Dermis blood vessel endothelial cell (primary cell): ENCODE data around the gene GGA2. TPM values are rescaled to one million over a fixed set of nuclear protein-coding genes. Genes with fewer than 3 reads are reported as not detected.
"Not testable (repeated sequence)": the region's sequence is repeated elsewhere in the genome, so short reads cannot be mapped to it uniquely, and the experiment has no call there.

Experiments
- DNase-seq: peaks from one replicate; pipeline ENCODE4 v3.0.0; 2010
- total RNA-seq: library from RNA; depleted of rRNA; stranded (reverse); fragments of >200 nt; gene quantifications from 2 replicates; pipeline ENCODE4 v1.2.3, GENCODE V29; 2014

GGA2 gene
- total RNA-seq, 1 donor from 2014 or later: 41.4 TPM

DNA sequence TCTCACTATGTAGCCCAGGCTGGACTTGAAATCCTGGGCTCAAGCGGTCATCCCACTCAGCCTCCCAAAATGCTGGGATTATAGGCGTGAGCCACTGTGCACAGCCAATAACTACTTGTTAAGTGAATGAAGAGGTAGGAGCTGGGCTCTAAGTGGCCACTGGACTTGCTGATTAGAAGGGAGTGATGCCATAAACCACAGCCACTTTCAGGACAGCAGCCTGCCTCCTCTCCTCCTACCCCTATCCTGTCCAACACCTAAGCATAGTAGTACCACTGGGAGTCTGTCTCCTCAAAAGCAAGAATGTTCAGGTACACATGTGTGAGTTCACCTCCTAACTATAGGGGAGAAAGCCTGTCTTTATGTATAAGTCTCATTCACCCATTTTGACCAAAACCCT lies 45.1 kb downstream of the GGA2 start:
- DNase-seq: no peak

GRCh38 chr16:23464196-23464595 lies 46.1 kb downstream of the GGA2 start:
- DNase-seq: no peak

GRCh38 chr16:23462994-23463393 lies 47.3 kb downstream of the GGA2 start:
- peak; percentile 61 for DNase-seq

GRCh38 chr16:23453338-23454052 lies 56.8 kb downstream of the GGA2 start:
- DNase-seq: no peak

GRCh38 chr16:23452572-23453337 lies 57.5 kb downstream of the GGA2 start, which contains the start of gene COG7:
COG7 (minus strand) TSS chr16:23453189; CDS start chr16:23452994, 195 bp downstream.
- DNase-seq: peak; percentile 93

GRCh38 chr16:23452221-23452571 lies 58.1 kb downstream of the GGA2 start:
- no peak for DNase-seq

DNA sequence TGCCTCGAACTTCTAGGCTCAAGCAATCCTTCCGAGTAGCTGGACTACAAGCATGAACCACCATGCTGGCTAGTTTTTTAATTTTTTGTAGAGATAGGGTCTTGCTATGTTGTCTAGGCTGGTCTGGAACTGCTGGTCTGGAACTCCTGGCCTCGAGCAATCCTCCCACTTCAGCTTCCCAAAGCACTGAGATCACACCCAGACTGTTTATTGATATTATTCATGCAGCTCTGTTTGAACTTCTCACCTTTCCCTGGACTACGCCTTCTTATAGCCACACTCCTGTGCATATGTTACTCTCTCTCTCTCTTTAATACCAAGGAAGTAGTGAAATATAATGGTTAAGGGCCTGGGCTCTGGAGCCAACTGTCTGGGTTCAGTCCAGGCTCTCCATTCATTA lies 61.9 kb downstream of the GGA2 start:
- DNase-seq: no peak

GRCh38 chr16:23437542-23437941 lies 72.8 kb downstream of the GGA2 start:
- DNase-seq: not testable (repeated sequence)

DNA sequence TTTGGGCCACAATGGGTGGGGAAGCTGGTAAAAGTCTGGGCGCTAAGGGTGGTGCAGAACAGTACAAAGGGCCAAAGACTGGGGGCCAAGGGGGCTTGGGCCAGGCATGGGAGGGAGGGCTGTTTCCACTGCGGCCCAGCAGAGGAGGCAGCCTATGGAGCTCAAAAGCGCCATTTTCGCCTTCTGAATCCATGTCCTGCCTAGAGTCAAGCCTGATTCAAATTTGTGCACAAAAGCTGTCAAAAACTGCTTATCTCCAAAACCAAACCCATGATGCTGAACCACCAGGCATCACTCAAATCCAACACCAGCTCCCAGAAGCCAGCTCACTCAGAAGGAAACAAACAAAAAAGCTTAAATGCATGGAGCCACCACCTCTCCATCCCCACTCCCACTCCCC lies 73.3 kb downstream of the GGA2 start:
- no peak for DNase-seq

DNA sequence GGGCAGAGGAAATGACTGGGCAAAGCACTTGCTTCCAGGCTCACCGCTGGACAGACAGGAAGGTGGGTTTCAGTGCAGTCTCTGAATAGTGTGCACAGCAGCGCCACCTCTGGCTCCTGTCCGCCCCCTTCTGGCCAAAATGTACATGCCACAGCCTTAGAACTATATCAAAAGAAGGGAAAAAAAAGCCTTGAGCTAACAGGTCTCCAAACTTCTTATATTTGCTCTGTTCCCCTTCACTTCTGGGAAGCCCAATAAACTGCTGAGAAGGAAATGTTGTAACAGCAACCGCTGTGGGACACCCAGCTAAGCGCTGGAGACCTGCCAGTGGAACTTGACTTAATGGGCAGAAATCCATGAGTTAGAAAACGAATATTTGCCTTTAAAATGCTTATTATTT lies 74.8 kb downstream of the GGA2 start:
- DNase-seq: peak; percentile 88

GRCh38 chr16:23434380-23434779 lies 75.9 kb downstream of the GGA2 start:
- DNase-seq: peak; percentile 90

GRCh38 chr16:23433261-23433920 lies 76.9 kb downstream of the GGA2 start:
- DNase-seq: no peak

- DNase-seq: peak; percentile 20
Measured at GRCh38 chr16:23432176-23433128, 77.8 kb downstream of the GGA2 start.

GRCh38 chr16:23428351-23428750 lies 81.9 kb downstream of the GGA2 start:
- no peak for DNase-seq

DNA sequence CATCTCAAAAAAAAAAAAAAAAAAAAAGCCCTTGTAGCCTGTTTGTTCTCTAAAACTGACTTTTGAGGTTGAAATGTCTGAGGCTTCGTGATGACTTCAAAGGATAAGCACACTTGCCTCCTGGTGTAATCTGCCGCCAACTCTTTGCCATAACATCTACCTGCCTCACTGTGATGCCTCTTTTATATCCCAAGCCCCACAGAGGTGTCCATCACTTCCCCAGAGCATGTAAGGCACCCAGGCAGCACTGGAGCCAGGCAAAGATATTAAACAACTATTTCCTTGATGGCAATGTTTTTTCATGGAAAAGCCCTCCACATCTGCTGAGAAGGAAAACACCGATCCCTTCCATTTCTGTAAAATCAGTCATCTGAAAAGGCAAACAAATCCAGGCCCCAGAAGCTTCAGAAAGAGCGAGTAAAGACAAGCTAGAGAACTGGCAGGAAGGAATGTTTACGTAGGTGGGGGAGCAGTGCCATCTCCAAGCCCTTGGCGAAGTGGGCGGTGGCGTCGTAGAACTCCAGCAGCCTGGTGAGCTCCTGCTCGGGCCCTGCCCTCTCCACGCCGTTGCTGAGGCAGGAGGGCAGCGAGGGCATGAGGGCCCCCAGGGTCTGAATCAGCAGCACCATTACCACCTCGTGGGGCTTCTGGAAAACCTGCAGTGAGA lies 85.9 kb downstream of the GGA2 start:
- DNase-seq: peak; percentile 51

GRCh38 chr16:23423496-23424049 lies 86.7 kb downstream of the GGA2 start:
- peak; percentile 99 for DNase-seq

GRCh38 chr16:23420011-23420410 lies 90.3 kb downstream of the GGA2 start:
- no peak for DNase-seq

DNA sequence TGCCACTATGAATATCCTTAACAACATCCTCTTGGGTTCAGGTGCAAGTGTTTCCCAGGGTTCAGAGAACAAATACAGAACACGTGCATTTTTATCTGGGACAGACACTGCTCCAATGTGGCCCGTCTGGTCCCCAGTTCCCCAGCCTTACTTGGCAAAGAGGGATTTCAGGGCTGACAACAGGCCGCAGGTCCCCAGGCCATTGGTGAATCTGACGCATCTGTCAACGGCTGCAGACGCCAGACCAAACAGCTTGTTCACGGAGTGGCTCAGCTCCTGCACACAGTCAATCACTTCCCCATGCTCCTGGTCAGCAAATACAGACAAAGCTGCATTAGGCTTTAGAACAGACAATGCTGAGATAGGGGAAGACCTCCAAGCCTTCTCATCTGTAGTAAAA lies 93.5 kb downstream of the GGA2 start:
- DNase-seq: no peak

- DNase-seq: no peak
Measured at GRCh38 chr16:23414731-23415130, 95.6 kb downstream of the GGA2 start.
